ENCODE results near the gene ZDHHC11.
A peak's percentile ranks its signal among the peaks of the same experiment; 100 is the strongest.
"Not testable (repeated sequence)": the region's sequence is repeated elsewhere in the genome, so short reads cannot be mapped to it uniquely, and the experiment has no call there.

ZDHHC11 gene

GRCh38 chr5:775961-776861, 74.6 kb downstream of the ZDHHC11 start:
- no peak for DNase-seq (ENCODE audit: low spot score)

DNA sequence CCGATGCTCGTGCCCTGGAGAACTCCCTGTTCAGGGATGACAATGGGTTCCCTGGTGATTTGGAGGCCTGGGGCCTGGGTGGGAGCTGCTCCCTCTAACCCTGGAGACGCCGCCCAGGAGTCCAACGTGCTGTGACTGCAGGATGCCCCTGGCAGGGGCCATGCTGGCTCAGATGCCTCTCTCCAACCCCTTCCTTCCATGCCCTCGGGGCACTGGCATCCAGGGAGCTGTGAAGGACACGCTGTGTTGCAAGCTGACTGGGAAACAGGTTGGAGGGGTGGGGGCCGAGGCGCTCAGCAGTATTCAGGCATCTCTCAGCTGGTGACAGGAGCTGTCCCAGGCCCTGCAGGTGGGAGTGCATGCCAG, 75.2 kb downstream of the ZDHHC11 start:
- DNase-seq (ENCODE audit: low spot score), result not testable (repeated sequence)

GRCh38 chr5:774854-775505, 75.8 kb downstream of the ZDHHC11 start:
- DNase-seq (ENCODE audit: low spot score), result not testable (repeated sequence)

GRCh38 chr5:774304-774703, 76.5 kb downstream of the ZDHHC11 start:
- DNase-seq (ENCODE audit: low spot score), result peak; percentile 3

DNA sequence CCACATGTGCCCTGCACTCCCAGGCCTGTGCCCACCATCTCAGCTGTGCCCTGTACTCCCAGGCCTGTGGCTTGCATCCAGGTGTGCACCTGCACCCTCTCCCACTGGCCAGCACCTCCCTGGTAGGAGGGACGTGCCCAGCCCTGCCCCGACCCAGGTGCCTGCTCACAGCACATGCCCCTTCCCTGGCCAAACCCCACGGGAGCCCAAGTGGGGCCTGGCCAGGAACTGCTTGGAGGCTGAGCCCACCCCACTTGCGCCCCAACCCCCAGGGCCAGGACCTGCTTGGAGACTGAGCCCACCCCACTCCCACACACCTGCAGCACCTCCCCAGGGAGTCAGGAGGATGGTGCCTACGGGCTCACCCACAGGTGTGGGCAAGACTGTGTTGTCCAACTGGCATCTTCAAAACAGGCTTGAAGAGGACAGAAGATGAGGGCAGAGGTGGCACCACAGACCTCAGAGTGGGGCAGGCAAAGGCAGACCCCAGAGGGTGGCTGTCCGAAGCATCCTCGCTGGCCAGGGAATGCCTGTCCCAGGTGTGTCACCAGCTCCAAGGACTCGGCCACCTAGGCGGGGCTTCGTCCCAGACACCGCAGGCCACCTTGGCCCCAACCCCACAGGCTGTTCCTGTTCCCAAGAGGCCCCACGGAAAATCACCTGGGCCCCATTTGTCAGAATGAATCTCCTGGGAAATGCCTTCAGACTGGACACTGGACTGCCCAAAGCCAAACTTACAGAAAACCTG, 77.1 kb downstream of the ZDHHC11 start:
- peak; percentile 5 for DNase-seq (ENCODE audit: low spot score)

- DNase-seq (ENCODE audit: low spot score), result peak; percentile 5
Measured at GRCh38 chr5:772931-773330, 77.9 kb downstream of the ZDHHC11 start.

DNA sequence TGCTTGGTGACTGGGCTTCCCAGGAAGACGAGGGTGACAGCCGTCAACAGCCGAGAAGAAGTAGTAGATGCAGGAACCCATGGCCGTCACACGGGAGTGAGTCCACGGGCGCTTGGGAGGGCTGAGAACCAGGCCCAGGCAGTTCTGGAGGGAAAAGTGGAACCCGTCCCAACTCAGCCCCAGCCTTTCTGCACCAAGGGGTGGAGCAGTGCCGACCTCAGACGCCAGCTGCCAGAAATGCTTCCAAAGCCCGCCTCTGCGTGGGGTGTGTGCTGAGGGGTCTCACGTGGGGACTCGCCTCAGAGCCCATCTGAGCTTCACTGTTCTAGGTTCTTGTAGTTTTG, 78.3 kb downstream of the ZDHHC11 start:
- not testable (repeated sequence) for DNase-seq (ENCODE audit: low spot score)

- DNase-seq (ENCODE audit: low spot score), result not testable (repeated sequence)
Measured at GRCh38 chr5:771841-772546, 78.8 kb downstream of the ZDHHC11 start.

DNA sequence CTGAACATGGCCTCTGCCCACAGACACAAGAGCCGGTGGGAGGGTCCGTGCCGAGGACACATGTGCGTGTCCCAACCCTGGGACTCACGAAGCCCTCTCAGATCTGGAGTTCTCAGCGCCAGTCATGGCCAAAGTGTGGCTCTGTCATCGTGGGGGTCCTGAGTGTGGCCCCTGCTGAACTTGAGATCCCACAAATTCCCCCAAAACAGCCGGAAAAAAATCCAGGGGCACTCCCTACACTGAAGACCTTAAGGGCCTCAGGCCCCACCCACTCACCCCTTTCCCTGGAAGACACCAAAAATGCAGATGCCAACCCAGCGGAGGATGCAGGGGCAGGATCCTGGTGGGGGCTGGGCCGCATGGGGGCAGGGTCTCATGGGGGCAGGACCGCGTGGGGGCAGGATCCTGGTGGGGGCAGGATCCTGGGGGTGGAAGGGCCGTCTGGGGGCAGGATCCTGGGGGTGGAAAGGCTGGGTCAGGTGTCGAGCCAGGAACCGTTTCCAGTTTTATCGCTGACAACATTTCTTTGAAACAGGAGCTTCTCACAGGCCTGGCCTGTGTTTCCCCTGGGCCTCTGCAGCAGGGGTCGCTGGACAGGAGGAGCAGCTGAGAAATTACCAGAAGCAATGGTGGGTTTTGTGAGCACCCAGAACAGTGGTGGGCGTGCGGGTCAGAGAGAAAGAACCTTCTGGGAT, 79.6 kb downstream of the ZDHHC11 start:
- DNase-seq (ENCODE audit: low spot score), result not testable (repeated sequence)

DNA sequence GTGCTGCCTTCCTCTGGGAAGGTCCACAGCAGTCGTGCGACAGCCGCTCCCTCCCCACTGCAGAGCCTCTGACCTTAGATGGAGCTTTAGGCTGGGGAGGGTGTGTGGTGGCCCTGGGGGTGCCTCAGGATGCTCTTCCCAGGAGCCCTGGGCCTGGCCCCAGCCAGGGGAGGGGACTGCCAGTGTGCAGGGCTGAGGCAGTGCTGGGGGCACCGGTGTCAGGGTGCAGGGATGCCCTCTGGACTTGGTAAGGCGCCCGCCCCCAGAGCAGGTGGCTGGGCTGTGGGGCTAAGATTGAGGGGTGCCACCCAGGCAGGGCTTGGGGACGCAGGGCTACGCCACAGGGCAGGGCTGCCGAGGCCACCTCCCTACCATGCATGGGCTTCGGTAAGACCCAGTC, 80.2 kb downstream of the ZDHHC11 start:
- peak; percentile 2 for DNase-seq (ENCODE audit: low spot score)

DNA sequence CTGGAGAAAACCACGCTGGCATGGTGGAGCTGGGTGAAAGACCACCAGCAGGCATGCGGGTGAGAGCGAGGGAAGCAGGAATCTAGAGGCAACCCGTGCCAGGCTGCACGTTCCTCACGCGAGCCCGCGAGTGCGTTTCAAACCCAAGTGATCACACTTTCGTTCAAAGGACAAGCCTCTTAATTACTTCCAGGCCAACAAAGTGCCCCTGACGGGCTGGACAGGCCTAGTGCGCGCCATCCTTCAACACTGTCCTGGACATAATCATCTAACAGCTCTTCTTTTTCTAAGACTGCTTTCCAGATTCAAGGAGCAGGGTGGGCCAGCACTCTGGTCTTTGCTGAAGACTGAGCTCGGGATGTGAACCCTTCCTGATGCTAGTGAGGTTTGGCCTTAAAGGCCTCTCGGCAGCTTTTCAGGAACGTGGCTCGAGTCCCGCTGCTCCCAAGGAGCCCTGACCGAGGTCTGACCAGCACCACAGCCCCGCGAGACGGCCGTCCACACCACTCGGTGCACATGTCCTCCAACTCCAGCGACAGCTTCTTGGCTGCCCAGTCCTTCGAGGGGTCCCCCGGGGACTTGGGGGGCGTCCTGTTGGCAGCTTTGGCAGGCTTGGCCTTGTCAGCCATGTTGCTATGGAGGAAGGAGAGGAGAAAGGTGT, 81.2 kb downstream of the ZDHHC11 start:
- not testable (repeated sequence) for DNase-seq (ENCODE audit: low spot score)

- DNase-seq (ENCODE audit: low spot score), result peak; percentile 2
Measured at GRCh38 chr5:766666-767431, 83.9 kb downstream of the ZDHHC11 start.

GRCh38 chr5:765948-766631, 84.7 kb downstream of the ZDHHC11 start:
- DNase-seq (ENCODE audit: low spot score), result peak; percentile 4

- DNase-seq (ENCODE audit: low spot score), result peak; percentile 2
Measured at GRCh38 chr5:763998-764781, 86.6 kb downstream of the ZDHHC11 start.

DNA sequence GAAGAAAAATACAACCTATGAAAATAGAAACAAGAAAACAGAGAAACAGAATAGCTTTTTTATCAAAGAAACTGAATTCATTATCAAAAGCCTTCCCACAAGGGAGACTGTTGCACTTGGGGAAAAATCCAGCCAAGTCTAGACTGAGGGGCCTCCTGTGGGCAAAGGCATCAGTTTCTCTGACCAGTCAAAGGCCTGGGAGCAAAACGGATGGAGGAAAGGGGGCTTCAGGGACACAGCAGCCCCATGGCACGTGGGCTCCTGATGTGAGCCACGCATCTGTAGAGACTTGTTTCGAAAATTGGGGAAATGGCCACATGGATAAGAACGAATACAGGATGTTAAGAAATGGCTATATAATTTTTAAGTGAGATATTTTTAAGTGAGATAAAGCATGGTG, 87.4 kb downstream of the ZDHHC11 start:
- peak; percentile 1 for DNase-seq (ENCODE audit: low spot score)

DNA sequence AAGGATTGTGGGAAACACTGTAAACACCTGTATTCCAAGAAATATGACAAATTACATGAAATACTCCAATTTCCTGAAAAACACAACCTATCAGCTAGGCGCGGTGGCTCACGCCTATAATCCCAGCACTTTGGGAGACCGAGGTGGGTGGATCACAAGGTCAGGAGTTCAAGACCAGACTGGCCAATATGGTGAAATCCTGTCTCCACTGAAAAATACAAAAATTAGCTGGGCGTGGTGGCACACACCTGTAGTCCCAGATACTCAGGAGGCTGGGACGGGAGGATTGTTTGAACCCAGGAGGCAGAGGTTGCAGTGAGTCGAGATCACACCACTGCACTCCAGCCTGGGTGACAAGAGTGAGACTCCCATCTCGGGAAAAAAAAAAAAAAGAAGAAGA, 87.8 kb downstream of the ZDHHC11 start:
- DNase-seq (ENCODE audit: low spot score), result not testable (repeated sequence)

DNA sequence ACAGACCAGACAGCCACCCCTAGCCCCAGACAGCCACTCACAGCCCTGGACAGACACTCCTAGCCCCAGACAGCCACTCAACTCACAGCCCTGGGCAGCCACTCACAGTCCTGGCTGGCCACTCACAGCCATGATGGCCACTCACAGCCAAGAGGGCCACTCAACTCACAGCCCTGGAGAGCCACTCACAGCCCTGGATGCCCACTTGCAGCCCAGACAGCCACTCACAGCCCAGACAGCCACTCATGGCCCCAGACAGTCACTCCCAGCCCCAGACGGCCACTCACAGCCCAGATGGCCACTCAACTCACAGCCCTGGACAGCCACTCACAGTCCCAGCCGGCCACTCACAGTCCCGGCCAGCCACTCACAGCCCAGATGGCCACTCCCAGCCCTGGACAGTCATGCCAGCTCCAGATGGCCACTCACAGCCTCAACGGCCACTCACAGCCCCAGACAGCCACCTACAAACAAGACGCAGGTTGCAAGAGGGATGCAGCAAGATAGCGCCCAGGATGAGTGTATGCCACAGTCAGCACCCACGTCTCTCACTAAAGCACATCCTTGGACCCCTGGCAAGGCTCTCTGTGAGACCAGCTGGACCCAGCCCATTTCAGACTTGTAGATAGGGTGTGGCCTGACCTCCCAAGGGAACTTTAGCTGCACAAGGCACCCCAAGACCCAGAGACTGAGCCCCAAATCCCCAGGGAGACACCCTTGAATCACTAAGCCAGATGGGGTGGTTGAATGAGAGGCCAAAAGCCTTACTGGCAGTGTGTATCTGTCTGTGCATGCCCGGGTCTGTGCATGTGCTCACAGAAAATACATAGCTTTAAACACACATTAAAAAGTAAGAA, 88.7 kb downstream of the ZDHHC11 start:
- DNase-seq (ENCODE audit: low spot score), result peak; percentile 7

Data from GM03348 (cell line).